Activated CD4-positive, alpha-beta T cell treated with anti-CD3 and anti-CD28 coated beads, Interleukin-2, amount 50 U/mL, for 24 hours (primary cell): Measurements from ENCODE around the gene ADAMTS15.
"Not testable (repeated sequence)": the region's sequence is repeated elsewhere in the genome, so short reads cannot be mapped to it uniquely, and the experiment has no call there.

Experiments used
- DNase-seq, 2 donors: peaks; one replicate each; pipeline ENCODE4 v3.0.0-alpha.2; 2020; ENCODE audit warnings: low read depth in 1 of 2, low spot score in 1 of 2

Gene ADAMTS15

GRCh38 chr11:130436171-130436570 lies 12.3 kb upstream of the ADAMTS15 start:
- no peak for DNase-seq

- no peak for DNase-seq
Measured at GRCh38 chr11:130437848-130438247, 10.6 kb upstream of the ADAMTS15 start.

DNA sequence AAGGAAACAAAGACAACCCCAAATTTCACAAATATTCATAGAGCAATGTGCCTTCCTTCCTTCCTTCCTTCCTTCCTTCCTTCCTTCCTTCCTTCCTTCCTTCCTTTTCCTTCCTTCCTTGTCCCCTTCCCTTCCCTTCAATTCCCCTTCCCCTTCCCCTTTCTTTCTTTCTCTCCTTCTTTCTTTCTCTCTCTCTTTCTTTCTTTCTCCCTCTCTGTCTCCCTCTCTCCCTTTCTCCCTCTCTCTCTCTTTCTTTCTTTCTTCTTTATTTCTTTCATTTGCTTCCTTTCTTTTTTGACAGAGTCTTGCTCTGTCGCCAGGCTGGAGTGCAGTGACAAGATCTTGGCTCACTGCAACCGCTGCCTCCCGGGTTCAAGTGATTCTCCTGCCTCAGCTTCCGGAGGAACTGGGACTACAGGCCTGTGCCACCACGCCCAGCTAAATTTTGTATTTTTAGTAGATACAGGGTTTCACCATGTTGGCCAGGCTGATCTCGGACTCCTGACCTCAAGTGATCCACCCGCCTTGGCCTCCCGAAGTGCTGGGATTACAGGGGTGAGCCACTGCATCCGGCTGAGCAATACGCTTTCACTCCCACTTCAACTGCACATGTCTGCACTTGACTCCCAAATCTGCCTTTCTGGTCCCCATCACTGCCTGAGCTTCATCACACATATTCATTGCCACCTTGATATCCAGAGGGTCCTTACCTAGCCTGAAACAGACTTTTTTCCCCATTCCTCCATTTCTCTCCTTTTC lies 9.9 kb upstream of the ADAMTS15 start:
- not testable (repeated sequence) for DNase-seq

DNA sequence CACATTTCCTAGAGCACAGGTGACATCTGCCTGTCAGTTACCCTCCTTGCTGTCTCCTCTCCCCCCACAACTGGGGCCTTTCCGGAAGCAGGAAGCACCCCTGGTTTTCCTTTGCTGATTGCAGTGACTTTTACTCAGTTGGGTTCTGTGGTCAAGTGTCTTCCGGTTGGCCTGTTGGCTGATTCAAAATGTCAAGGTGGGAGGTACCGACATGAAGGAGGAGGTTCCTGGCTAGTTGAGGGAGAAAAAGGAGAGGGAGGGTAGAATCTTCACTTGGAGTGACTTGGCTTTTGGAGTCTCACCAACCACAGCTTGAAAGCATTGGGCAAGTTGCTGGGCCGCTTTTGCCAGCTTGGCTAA lies 9.3 kb upstream of the ADAMTS15 start:
- DNase-seq, result no peak

DNA sequence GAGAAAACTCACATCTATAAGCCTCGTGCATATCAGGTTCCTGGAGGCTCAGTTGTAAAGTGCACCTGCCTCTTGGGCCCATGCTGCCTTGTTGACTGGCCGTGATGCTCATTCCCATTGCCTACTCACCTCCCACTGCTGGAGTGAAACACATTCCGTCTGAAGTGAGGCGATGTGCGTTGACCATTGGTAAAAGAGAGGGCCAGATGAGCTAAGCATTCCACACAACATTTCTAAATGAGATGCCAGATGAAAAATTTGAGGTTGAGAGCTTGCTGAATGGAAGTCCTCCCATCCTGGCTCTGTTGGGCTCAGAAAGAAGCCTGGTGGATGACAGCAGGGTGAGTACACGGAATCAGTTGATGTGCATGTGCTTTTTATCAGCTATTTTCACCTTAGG lies 8.6 kb upstream of the ADAMTS15 start:
- no peak for DNase-seq

DNA sequence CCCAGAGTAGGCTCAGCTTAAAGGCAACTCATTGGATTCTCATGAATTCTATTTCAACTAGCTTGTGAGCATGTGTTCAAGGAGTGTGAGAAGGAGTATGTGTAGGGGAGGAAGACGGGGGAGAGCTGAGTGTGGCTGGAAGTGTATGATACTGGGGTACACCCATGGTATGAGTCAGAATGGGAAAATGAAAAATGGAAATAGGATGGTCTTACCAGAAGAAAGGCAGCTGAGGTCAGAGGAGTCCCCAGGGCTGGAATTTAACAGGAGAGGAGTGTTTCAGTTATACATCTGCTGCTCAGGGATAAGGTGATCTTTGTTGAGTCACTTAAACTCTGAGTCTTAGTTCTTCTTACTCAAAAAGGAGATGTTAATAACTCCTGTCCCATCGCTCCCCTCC lies 6.7 kb upstream of the ADAMTS15 start:
- DNase-seq, result no peak

- no peak for DNase-seq
Measured at GRCh38 chr11:130442737-130443136, 5.7 kb upstream of the ADAMTS15 start.

GRCh38 chr11:130445788-130446187 lies 2.7 kb upstream of the ADAMTS15 start:
- no peak for DNase-seq

GRCh38 chr11:130448039-130448415 lies 418 bp upstream of the ADAMTS15 start:
- DNase-seq, result no peak

DNA sequence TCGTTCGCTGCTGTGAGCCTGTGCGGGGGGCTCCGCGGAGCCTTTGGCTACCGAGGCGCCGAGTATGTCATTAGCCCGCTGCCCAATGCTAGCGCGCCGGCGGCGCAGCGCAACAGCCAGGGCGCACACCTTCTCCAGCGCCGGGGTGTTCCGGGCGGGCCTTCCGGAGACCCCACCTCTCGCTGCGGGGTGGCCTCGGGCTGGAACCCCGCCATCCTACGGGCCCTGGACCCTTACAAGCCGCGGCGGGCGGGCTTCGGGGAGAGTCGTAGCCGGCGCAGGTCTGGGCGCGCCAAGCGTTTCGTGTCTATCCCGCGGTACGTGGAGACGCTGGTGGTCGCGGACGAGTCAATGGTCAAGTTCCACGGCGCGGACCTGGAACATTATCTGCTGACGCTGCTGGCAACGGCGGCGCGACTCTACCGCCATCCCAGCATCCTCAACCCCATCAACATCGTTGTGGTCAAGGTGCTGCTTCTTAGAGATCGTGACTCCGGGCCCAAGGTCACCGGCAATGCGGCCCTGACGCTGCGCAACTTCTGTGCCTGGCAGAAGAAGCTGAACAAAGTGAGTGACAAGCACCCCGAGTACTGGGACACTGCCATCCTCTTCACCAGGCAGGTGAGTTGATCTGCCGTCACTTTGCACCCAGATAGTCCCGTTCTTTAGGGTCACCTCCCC lies 1.0 kb downstream of the ADAMTS15 start:
- DNase-seq, result no peak

GRCh38 chr11:130449996-130450769 lies 1.7 kb downstream of the ADAMTS15 start:
- no peak for DNase-seq

- no peak for DNase-seq
Measured at GRCh38 chr11:130451231-130452019, 3.0 kb downstream of the ADAMTS15 start.

GRCh38 chr11:130452176-130452575 lies 3.7 kb downstream of the ADAMTS15 start:
- DNase-seq, result no peak

- DNase-seq, result no peak
Measured at GRCh38 chr11:130452940-130453339, 4.5 kb downstream of the ADAMTS15 start.

DNA sequence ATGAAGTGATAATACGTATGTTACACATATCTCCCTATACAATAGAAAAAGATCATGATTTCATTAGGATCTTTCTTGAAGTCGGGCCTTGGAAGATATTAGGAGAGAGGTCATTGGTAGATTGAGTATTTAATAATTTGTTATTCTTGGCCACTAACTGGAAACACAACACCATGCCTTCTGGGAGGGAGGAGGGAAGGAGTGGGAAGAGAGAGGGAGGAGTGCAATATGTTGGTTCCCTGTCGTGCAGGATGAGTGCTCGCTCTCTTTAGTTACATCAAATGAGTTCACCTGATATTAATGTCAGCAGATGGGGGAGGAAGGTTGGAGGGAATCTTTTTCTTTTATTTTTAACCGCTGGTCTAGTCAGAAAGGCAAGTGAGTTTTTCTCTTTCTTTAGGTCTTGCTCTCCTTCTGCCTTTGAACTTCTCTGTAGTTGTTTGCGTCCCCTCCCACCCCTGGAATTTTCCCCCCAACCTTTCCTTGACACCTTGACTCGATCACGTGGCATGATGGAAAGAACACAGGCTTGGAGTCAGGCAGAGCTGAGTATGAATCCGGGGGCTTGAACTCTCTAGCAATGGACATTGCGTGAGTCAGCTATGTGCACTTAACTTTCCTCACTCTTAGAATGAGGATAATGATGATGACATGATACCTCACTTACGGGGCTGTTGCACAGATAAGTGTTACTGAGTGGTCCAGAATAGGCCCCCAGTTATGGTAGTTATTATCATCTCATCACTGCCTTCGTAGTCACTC lies 6.2 kb downstream of the ADAMTS15 start:
- DNase-seq, result no peak

DNA sequence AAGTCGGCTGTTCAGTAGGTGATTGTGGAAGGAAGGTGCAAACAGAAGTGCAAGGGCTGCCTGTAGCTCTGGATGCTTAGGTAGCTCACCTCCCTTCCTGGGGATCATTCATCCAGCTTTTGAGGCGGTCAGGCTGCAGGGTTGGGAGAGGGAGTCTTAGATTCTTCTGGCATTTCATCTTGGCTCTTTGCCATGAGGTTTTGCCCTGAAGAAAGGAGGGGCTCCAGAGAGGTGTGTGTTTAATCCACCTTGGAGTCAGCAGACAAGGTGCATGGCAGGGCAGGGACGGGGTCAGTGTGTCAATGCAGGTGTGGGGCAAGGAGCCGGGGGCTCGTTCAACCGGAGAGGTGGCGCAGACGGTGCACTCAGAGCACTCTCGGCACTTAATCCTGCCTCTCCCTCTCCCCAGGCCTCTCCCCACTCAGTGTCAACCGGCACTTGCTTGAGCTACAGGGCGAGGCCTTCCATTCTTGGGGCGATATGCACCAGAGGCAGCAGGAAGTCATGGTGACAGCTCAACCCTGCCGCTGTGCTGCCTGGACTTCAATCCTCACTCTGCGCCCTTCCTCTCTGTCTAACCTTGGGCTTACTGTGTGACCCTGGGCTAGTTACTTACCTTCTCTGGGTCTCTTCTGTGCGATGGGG lies 7.2 kb downstream of the ADAMTS15 start:
- DNase-seq, result no peak

- no peak for DNase-seq
Measured at GRCh38 chr11:130456286-130456685, 7.8 kb downstream of the ADAMTS15 start.

GRCh38 chr11:130457623-130458409 lies 9.4 kb downstream of the ADAMTS15 start:
- no peak for DNase-seq

GRCh38 chr11:130458410-130458729 lies 9.9 kb downstream of the ADAMTS15 start:
- no peak for DNase-seq
